Stimulated activated naive CD8-positive, alpha-beta T cell treated with anti-CD3 and anti-CD28 coated beads, Interleukin-15, Interleukin-2, amounts not matched to agents 100 ng/mL and 50 ng/mL, for 24 hours (primary cell): Measurements from ENCODE around the gene SETD1A.

ENCODE experiments used
- H3K27ac Mint-ChIP-seq: one replicate; pipeline ENCODE4 v1.8.0; 2021; ENCODE audit warnings: mild to moderate bottlenecking, mixed read lengths
- H3K27me3 Mint-ChIP-seq: one replicate; pipeline ENCODE4 v1.8.0; 2021; ENCODE audit warnings: mixed read lengths
- H3K36me3 Mint-ChIP-seq: one replicate; pipeline ENCODE4 v1.8.0; 2021; ENCODE audit warnings: low read depth, mixed read lengths
- H3K4me1 Mint-ChIP-seq: one replicate; pipeline ENCODE4 v1.8.0; 2021; ENCODE audit warnings: low read depth, mixed read lengths
- H3K4me3 Mint-ChIP-seq: one replicate; pipeline ENCODE4 v1.8.0; 2021; ENCODE audit warnings: mild to moderate bottlenecking, mixed read lengths
- H3K9me3 Mint-ChIP-seq: one replicate; pipeline ENCODE4 v1.8.0; 2021; ENCODE audit warnings: mixed read lengths

SETD1A gene

DNA sequence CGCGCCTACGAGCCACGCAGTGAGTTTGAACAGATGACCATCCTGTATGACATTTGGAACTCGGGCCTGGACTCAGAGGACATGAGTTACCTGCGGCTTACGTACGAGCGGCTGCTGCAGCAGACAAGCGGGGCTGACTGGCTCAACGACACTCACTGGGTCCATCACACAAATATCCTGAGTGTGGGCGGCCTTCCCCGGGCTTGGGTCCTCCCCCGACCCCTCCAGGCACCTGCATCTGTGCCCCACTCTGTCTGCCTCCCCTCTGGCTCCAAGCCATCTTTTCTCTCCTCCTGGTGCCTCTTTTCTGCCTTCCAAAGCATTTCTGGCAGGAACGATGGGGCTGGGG is 22.4 kb downstream of the SETD1A start:
- Mint-ChIP-seq H3K27me3 (no peaks in the 10 kb centered on the region), H3K36me3 (peaks cover 31% of the 10 kb centered on the region), H3K9me3 (no peaks in the 10 kb centered on the region), H3K4me1 (no peaks in the 10 kb centered on the region), H3K27ac (no peak overlapping the region), H3K4me3 (no peak overlapping the region)

DNA sequence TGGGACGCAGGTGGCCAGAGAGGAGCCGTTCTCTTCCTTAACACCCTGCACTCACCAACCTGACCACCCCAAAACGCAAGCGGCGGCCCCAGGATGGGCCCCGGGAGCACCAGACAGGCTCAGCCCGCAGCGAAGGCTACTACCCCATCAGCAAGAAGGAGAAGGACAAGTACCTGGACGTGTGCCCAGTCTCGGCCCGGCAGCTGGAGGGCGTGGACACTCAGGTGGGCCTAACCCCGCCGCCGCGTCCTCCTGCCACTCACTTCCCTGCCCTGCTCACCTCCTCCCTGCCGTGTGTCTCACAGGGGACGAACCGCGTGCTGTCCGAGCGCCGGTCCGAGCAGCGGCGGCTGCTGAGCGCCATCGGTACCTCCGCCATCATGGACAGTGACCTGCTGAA is 22.9 kb downstream of the SETD1A start:
- Mint-ChIP-seq H3K27ac (no peak overlapping the region), H3K36me3 (peaks cover 30% of the 10 kb centered on the region), H3K9me3 (no peaks in the 10 kb centered on the region), H3K4me3 (no peak overlapping the region), H3K4me1 (no peaks in the 10 kb centered on the region), H3K27me3 (no peaks in the 10 kb centered on the region)

DNA sequence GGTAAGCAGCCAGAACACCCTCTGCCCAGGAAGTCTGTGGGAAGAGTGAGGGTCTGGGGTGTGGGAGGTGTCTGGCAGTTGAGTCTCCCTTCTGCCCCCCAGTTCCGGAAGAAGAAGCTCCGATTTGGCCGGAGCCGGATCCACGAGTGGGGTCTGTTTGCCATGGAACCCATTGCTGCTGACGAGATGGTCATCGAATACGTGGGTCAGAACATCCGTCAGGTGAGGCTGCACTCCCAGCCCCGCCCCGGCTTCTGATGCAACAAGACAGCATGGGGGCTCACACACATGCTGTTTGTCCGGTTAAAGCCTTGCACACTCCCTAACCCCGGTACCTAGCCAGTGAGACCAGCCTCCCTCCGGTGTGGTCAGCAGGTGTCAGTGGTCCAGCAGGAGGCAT is 23.4 kb downstream of the SETD1A start:
- H3K27me3 Mint-ChIP-seq: no peaks in the 10 kb centered on the region
- no peaks in the 10 kb centered on the region for H3K9me3 Mint-ChIP-seq
- no peak overlapping the region for H3K4me3 Mint-ChIP-seq
- H3K27ac Mint-ChIP-seq: no peak overlapping the region
- no peaks in the 10 kb centered on the region for H3K4me1 Mint-ChIP-seq
- H3K36me3 Mint-ChIP-seq: peaks cover 25% of the 10 kb centered on the region

DNA sequence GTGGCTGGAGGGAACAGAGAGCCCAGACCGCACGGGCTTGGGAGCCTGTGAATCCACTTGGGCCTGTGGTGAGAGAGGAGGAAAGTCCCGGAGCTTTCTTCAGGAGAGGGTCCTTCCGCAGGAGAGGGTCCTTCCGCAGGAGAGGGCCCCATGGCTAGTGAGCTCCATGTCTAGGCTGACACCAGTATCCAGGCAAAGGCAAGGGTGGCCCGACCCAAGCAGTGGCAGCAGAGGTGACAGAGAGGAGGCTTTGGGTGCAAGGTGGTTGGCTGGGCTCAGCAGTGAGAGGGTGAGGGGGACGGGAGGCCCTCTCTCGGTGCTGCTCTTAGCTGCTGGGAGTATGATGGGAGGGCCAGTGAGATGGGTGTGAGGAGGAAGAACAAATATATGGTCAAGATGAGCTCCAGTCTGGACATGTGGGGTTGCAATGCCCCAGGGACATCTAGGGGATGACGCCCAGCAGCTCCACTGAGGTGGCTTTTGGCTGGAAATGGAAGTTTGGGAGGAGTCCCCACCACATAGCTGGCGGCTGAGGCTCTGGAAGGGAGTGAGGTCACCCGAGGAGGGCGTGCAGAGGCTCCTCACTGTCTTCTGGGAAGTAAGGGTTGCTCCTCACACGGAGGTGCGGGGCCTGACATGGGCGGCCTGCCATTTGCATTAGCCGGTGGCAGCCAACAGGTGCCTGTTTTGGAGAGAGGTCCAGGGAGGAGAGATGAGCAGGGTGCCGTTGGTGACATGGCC is 25.2 kb downstream of the SETD1A start:
- H3K9me3 Mint-ChIP-seq: no peaks in the 10 kb centered on the region
- H3K27ac Mint-ChIP-seq: no peak overlapping the region
- H3K4me3 Mint-ChIP-seq: no peak overlapping the region
- peaks cover 13% of the 10 kb centered on the region for H3K36me3 Mint-ChIP-seq
- no peaks in the 10 kb centered on the region for H3K27me3 Mint-ChIP-seq
- H3K4me1 Mint-ChIP-seq: no peaks in the 10 kb centered on the region

DNA sequence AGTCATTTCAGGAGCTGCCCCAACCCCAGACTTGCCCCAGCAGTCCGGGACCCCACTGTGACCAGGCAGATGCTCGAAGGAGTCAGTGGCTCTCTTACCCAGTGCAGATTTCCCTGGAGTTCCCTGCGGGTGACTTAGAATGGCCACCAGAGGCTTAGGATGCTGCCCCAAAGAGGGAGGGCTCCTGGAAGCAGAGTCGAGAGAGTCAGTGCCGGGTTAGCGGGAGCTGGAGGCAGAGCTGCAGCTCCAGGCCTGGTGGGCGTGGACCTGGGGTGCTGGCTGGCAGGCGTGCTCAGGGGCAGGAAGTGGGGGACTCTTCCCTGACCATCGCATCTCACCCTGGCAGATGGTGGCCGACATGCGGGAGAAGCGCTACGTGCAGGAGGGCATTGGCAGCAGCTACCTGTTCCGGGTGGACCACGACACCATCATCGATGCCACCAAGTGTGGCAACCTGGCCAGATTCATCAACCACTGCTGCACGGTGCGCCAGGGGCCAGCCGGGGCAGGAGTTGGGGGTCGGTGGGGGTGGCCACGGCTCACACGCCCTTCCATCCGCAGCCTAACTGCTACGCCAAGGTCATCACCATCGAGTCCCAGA is 25.8 kb downstream of the SETD1A start:
- Mint-ChIP-seq H3K9me3 (no peaks in the 10 kb centered on the region), H3K4me3 (no peak overlapping the region), H3K36me3 (peaks cover 11% of the 10 kb centered on the region), H3K27me3 (no peaks in the 10 kb centered on the region), H3K27ac (no peak overlapping the region), H3K4me1 (no peaks in the 10 kb centered on the region)

DNA sequence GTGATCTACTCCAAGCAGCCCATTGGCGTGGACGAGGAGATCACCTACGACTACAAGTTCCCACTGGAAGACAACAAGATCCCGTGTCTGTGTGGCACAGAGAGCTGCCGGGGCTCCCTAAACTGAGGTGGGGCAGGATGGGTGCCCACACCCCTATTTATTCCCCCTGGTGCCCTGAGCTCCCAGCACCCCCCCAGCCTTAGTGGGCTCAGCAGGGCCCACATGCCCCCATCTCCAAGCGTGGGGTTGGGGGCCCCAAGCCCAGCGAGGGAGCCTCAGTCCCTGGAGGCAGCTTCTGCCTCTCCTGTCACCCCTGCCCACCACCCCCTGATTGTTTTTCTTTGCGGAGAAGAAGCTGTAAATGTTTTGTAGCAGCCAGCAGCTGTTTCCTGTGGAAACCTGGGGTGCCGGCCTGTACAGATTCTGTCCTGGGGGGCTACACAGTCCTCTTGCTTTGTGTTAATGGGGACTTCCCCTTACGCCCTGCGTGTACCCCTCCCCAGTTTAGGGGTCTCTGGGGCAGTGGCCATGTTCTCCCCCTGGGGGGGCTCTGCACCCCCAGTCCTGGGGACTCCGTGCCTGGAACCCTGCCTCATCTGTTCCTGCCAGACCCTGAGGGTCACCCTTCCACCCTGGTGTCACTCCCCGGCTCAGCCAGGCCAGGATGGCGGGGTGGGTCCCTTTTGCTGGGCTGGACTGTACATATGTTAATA is 26.5 kb downstream of the SETD1A start:
- H3K36me3 Mint-ChIP-seq: peaks cover 6% of the 10 kb centered on the region
- H3K4me3 Mint-ChIP-seq: no peak overlapping the region
- no peaks in the 10 kb centered on the region for H3K9me3 Mint-ChIP-seq
- no peaks in the 10 kb centered on the region for H3K4me1 Mint-ChIP-seq
- H3K27ac Mint-ChIP-seq: no peak overlapping the region
- H3K27me3 Mint-ChIP-seq: no peaks in the 10 kb centered on the region

DNA sequence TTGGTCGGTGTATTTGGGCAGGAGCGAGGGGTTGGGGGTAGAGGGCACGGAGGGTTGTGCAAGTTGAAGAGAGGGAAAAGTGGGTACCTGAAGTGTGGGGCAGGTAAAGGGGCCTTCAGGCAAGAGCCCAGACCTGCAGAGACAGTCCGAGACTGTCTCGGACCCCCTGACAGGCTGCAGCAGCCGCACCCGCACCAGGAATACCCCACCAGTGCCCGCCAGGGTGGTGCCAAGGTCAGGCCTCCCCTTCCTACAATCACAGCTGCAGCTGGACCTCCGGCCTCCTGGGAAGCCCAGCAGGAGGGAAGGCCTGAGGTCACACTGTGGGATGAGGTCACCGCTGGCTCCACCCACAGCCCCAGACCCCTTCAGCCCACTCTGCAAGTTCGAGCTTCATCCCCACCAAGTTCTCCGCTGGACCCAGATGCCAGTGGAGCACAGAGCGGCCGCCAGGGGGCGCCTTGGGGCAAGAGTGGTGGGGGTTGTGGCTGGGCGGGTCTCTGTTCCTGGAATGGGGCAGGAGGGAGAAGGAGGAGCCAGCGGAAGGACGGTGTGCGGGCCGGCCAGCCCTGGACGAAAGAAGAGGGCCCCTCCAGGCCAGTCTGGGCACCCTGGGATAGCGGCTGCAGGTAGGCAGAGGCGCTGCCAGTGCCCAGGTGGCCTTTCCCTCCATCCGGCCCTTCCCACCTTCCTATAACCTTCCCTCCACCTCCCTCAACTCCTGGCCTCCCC is 27.3 kb downstream of the SETD1A start, which contains the start of gene HSD3B7:
TSS of gene HSD3B7 (plus strand) at position 539 of the 732 bp plus-strand sequence. CDS start 452 bp downstream, outside the sequence.
- Mint-ChIP-seq H3K9me3 (no peaks in the 10 kb centered on the region), H3K4me1 (no peaks in the 10 kb centered on the region), H3K27me3 (no peaks in the 10 kb centered on the region), H3K4me3 (no peak within 1 kb of the TSS), H3K27ac (no peak within 1 kb of the TSS), H3K36me3 (peaks cover 6% of the 10 kb centered on the region)

DNA sequence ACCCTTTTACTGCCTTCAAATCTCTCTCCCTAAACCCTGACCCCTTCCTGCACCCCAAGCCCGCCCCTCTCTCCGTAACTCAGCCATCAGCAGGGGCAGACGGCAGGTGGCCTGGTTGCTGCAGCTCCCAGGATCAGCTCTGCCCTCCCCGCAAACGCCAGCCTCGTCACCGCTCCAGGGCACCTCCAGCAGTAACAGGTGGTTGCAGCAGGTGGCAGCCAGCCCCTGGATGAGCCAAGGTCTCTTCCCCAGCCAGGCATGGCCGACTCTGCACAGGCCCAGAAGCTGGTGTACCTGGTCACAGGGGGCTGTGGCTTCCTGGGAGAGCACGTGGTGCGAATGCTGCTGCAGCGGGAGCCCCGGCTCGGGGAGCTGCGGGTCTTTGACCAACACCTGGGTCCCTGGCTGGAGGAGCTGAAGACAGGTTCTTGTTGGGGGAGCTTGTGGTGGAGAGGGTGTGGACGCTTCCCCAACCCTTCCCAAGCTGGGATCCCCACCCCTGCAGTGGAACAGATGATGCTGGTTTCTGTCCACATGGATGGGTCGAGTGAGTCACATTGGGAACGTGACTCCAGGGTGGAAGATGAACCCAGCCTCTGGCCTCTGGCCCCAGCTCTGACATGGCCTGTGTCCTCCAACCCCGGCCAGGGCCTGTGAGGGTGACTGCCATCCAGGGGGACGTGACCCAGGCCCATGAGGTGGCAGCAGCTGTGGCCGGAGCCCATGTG is 28.0 kb downstream of the SETD1A start:
- H3K4me1 Mint-ChIP-seq: no peaks in the 10 kb centered on the region
- no peak overlapping the region for H3K4me3 Mint-ChIP-seq
- H3K27me3 Mint-ChIP-seq: no peaks in the 10 kb centered on the region
- no peaks in the 10 kb centered on the region for H3K9me3 Mint-ChIP-seq
- peaks cover 6% of the 10 kb centered on the region for H3K36me3 Mint-ChIP-seq
- no peak overlapping the region for H3K27ac Mint-ChIP-seq

DNA sequence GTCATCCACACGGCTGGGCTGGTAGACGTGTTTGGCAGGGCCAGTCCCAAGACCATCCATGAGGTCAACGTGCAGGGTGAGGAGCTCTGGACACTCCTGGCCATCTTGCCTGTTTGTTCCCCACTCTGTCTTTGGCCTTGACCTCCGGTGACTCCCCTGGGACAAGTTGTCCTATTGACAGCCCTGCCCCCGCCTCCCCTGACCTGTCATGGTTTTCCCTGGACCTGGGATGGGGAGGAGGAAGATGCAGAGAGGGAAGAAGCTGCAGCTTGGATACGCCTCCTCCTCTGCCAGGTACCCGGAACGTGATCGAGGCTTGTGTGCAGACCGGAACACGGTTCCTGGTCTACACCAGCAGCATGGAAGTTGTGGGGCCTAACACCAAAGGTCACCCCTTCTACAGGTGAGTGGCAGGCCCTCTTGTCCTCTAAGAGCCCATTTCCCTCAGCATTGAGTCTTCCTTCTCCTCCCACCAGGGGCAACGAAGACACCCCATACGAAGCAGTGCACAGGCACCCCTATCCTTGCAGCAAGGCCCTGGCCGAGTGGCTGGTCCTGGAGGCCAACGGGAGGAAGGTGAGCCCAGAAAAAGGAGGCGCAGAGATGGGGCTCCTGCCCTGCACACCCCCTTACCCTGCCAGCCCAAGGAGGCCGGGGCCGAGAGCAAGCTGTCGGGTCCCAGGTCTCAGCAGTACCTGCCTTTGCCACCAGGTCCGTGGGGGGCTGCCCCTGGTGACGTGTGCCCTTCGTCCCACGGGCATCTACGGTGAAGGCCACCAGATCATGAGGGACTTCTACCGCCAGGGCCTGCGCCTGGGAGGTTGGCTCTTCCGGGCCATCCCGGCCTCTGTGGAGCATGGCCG is 28.8 kb downstream of the SETD1A start:
- Mint-ChIP-seq H3K4me1 (no peaks in the 10 kb centered on the region), H3K9me3 (no peaks in the 10 kb centered on the region)

DNA sequence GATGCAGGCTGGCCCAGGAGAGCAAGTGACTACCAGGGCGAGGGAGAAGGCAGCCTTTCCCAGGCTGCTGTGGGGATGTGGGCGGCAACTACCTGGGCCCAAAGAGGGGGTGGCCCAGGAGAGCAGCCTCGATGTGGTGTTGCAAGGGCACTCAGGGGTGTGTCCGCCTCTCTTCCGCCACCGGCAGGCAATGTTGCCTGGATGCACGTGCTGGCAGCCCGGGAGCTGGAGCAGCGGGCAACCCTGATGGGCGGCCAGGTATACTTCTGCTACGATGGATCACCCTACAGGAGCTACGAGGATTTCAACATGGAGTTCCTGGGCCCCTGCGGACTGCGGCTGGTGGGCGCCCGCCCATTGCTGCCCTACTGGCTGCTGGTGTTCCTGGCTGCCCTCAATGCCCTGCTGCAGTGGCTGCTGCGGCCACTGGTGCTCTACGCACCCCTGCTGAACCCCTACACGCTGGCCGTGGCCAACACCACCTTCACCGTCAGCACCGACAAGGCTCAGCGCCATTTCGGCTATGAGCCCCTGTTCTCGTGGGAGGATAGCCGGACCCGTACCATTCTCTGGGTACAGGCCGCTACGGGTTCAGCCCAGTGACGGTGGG is 30.1 kb downstream of the SETD1A start:
- no peaks in the 10 kb centered on the region for H3K9me3 Mint-ChIP-seq
- no peak overlapping the region for H3K27ac Mint-ChIP-seq
- H3K4me1 Mint-ChIP-seq: no peaks in the 10 kb centered on the region
- no peaks in the 10 kb centered on the region for H3K27me3 Mint-ChIP-seq
- H3K36me3 Mint-ChIP-seq: no peaks in the 10 kb centered on the region
- no peak overlapping the region for H3K4me3 Mint-ChIP-seq

More for the DNA sequence above, 28.8 kb downstream of the SETD1A start:
- no peak overlapping the region for H3K4me3 Mint-ChIP-seq
- H3K27ac Mint-ChIP-seq: no peak overlapping the region
- no peaks in the 10 kb centered on the region for H3K27me3 Mint-ChIP-seq
- peaks cover under 1% of the 10 kb centered on the region for H3K36me3 Mint-ChIP-seq

DNA sequence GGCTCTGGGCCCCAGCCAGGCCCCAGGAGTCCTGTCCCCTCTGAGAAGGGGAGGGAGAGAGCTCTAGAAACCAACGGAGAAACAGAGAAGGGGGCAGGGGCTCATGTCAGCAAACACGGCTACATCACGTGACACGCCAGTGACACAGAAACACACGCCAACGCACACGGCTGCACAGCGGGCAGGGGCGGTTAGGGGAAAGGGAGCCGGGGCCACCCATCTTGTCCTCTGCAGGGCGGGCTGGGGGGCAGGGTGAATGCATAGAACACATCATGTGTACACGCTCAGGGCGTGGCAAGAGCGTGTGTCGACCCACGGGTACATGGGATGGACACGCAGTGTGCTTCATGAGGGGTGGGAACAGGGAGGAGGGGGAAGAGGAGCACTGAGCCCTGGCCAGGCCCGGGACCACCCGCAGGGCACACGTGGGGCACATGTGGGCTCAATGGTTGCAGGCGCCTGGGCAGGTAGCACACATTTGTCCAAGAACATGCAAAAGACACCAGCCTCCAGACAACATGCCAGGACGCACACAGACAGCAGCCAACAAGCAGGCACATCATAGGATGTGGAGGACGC is 32.0 kb downstream of the SETD1A start:
- no peaks in the 10 kb centered on the region for H3K36me3 Mint-ChIP-seq
- H3K27me3 Mint-ChIP-seq: no peaks in the 10 kb centered on the region
- H3K4me3 Mint-ChIP-seq: no peak overlapping the region
- peaks cover 2% of the 10 kb centered on the region for H3K4me1 Mint-ChIP-seq
- H3K27ac Mint-ChIP-seq: no peak overlapping the region
- H3K9me3 Mint-ChIP-seq: no peaks in the 10 kb centered on the region

DNA sequence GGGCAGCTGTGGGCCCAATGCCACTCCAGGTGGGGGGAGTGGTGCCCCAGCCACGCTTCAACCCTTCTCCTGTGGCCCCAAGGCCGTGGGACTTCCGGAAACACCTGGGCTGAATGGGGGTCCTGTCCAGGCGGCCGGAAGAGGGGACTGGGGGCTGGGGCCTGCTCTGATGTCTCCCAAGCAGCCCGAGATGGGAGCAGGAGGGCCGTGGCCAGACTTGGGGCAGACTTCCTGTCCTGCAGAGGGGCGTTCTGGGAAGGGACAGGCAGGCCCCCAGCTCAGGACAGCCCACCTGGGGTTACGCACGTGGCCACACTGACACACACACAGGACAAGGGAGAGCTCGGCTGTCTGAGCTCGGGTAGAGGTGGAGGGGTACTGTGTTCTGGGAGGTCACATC is 32.6 kb downstream of the SETD1A start:
- Mint-ChIP-seq H3K9me3 (no peaks in the 10 kb centered on the region), H3K36me3 (no peaks in the 10 kb centered on the region), H3K4me1 (peaks cover 4% of the 10 kb centered on the region), H3K27me3 (no peaks in the 10 kb centered on the region), H3K27ac (no peak overlapping the region), H3K4me3 (no peak overlapping the region)

DNA sequence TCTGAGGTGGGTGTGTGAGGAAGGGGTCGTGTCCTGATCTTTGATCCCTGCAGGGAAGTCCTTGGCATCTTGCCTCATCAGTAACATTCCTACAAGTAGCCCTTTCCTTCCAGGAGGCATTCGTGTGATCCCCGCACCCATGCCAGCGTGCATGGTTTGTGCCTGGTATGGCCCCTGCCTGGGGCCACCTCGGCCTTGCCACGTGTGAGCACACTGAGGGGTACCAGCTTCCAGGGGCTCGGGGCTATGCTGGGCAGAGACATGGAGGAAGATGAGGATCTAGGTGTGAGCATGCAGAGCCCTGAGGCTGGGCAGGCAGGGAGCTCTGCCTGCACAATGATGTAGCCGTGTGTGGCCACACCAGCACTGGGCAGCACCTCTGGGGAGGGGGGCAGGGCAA is 33.5 kb downstream of the SETD1A start:
- Mint-ChIP-seq H3K27ac (no peak overlapping the region), H3K4me1 (peaks cover 4% of the 10 kb centered on the region), H3K9me3 (no peaks in the 10 kb centered on the region)

More for the DNA sequence above, 33.5 kb downstream of the SETD1A start:
- Mint-ChIP-seq H3K36me3 (no peaks in the 10 kb centered on the region), H3K4me3 (no peak overlapping the region), H3K27me3 (no peaks in the 10 kb centered on the region)
